Measurements from ENCODE around the gene ACTL7A. TPM values are rescaled to one million over a fixed set of nuclear protein-coding genes. Genes with fewer than 3 reads are reported as not detected.

Gene ACTL7A
- total RNA-seq, 1 donor from 2014 or later, result not detected

DNA sequence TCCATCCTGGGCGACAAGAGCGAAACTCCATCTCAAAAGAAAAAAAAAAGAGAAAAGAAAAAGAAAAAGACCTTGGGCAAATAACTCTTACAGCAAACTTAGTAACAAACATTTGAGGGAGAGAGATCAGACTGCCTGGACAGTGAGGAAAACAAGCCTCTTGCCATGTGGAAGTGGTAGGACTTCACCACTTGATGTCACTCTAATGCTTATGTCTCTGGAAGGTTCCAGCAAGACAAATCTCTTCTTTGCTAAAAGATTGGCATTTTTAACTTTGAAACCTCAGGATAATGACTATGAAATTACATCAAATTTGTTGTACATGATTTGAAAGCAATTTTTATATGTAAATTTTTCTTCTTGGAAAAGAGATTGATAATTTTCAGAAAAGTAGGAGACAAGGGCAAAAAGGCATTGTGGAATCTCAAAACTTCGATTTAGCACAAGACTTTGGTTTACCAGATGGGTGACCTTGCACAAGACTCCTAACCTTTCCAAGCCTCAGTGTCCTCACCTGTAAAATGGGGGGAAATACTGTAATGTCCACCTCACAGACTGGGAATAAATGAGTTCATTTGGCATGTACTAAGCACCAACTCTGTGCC lies 11.7 kb upstream of the ACTL7A start:
- no peak for DNase-seq

DNA sequence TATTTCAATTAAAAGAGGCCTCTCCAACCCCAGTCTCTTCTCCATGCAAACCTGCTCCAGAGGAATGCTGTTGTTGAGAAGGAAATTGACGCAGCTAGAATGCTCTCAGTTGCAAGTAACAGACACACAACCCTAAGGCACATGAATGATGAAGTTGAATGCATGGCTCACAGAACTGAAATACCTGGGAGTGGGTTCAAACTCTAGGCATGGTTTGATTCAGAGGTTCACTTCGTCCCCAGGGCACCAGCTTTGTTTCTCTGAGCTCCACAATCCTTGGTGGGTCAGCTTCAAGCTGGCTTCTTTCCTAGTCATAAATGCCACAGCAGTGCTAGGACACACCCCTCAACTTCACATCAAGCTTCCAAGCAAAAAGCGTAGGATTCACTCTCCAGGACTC lies 10.9 kb upstream of the ACTL7A start:
- no peak for DNase-seq

DNA sequence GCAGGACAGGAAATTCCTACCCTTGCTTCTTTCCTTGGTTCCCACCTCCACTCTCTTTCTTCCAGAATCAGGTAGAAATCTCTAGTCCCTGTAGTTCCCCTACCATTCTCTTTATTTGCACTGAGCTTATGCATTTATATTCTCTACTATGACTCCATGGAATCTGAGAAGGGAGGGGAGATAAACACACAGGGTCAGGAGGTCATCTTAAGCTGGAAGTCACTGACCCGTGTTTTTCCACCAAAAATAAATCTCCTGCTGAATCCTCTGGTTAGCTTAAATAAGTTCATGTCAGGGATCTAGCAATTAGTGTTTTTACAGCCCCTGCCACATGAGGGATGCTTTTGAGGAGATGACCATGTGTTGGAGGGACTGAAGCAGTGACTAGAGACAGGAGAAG lies 10.0 kb upstream of the ACTL7A start:
- no peak for DNase-seq

DNA sequence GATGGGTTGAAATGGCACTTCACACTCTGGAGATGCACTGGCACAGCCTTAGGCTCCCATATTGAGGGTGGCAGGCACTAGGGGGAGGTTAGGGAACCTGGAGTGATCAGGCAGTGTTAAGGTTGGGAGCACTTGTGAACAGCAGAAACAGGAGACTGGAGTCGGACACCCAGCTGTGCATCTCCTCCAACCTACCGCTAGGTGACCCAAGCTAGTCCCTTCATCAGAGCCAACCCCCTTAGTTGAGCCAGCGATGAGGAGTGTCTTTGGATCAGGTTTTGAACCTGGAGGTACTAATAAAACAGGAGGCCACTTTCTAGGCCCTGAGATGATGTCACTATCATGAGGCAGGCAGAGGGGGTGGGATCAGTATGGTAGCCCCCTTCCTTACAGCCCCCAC lies 8.0 kb upstream of the ACTL7A start:
- no peak for DNase-seq

DNA sequence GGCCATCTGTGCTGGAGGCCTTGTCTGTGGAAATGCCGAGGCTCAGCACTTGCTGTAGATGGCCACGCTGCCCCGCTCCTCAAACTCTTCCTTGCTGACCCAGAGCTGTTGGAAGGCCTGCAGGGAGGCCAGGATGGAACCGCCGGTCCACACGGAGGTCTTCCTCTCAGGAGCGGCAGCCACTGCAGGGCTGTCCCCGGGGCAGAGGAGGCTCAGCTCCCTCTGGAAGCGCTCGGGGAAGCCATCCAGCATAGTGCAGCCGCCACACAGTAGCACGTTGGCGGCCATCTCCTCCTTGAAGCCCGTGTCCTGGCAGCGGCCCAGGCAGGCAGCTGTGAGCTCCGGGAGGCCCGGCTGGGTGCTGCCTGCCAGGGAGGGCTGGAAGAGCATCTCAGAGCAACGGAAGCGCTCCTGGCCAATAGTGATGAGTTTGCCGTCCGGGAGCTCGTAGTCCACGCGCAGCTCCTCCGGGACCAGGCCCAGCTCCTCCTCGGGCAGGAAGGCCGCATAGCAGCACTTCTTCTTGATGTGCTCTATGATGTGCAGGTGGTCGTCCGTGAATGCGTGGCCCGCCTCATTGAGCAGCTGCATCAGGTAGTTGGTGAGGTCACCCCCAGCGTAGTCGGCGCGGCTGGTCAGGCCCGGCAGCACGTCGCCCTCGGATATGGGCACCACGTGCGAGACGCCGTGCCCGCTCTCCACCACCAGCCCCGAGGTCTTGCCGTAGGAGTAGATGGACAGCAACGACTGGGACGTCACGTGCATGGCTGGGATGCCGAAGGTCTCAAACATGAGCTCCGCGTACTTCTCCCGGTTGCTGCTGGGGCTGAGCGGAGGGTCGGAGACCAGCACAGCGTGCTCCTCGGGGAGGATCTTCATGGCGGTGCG lies 7.2 kb upstream of the ACTL7A start:
- no peak for DNase-seq

DNA sequence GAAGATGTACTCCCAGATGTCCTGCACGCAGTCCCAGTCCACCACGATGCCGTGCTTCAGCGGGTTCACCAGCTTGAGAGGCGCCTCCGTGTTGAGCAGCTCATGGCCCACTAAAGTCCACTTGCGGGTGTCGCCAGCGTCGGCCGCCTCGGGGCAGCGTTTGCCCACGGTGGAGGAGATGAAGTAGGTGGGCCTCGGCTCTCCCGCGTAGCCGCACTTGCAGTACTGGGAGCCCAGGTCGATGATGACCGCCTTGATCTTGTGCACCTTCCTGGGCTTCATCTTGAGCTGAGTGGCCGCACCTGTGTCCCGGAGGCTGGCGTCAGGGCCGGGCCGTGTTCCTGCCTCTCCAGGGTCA lies 6.6 kb upstream of the ACTL7A start:
- DNase-seq, result no peak

DNA sequence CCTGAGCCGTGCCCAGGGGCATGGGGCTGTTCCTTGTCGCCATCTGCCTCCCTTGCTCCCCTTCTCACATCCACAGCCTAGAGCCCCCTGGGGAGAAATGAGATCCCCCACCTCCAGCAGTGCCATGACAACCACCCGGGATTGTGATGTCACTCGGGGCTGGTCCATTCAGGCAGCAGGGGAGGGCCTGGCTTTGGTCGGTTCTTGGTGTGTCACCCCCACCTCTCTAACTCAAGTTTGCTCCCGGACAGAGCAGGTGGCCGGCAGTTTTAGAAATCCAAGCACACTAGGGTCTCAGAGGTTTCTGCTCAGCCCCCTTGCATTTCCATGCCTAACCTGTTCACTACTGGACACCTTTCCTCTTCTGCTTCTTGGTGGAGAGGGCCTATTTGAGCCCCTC lies 6.2 kb upstream of the ACTL7A start, which contains the start of gene ACTL7B:
Gene ACTL7B (minus strand): TSS at position 99 of the 400 bp plus-strand sequence. CDS start 56 bp downstream, at position 43.
- no peak for DNase-seq

DNA sequence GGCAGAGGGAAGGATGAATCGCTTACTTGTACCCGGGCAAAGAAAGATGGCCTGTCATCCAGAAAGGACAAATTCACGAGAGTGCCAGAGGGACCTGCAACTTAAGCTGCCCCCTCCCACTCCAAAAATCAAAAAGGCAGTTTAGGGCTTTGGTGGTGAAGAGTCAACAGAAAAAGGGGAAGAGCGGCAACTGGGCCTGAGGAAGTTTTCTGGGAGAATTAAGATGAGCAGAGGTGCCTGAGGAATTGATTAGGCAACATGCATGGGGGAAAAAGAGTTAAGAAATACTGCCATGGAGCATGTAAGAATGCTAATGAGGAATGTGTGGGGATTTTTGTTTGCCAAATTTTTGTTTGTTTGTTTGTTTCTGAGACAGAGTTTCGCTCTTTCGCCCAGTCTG lies 4.5 kb upstream of the ACTL7A start:
- no peak for DNase-seq

DNA sequence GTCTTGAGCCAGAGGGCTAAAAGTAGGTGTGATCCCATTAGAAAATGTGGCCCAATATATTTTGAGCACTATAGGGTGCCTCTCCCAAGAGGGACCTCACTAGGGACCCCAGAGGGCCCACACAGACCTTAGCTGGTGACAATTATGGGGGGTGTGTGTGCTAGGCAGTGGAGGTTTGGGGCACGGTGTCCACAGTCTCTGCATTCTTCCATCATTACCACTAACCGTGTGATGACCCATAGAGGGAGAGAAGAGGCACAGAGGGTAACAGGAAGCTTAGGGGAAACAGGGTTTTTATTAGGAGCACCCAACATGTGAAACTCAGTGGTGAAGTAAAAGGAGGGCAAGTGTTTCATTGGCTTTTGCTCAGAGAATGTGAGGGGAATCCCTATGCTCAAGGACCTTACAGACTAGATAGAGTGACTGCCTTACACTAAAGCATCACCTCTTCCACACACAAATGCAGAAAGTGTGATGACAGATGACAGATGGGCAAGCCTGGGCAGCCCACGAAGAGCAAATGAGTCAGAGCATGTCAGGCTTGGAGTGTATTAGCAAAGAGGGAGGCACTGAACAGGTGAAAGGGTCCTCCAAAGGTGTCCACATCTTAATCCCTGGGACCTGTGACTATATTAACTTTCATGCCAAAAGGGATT lies 2.5 kb upstream of the ACTL7A start:
- DNase-seq, result no peak

DNA sequence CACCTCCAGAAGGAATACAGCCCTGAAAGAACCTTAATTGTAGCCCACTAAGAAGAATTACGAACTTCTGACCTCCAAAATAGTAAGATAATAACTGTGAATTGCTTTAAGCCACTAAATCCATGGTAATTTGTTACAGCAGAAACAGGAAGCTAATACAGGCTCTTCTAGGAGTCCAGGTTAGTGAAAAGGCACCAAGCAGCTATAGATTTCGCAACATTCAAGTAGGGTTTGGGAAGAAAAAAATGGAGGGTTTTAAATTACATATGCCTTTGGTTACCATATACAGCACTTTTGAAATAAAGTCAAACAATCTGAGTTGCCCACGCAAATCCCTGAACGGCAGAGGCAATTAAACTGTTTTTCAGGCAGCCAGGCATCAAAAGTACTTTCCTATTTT lies 1.7 kb upstream of the ACTL7A start:
- no peak for DNase-seq

DNA sequence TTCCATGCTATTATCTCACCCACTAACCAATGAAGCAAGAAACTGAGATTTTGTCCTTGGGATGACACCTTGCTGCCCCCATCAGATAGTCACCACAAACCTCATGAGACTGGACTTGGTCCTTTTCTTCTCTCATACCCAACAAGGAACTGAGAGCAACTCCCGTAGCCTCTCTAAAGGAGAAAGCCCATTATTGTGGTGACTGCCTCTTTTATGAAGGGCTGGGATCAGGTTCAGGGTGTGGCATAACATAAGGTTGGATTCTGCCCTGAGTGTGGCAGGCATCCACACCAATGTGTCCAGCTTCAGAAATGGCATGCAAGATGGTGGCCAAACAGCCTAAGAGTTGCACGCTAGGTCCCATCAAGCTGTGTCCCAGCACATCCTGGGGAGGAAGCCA lies 1.3 kb upstream of the ACTL7A start:
- no peak for DNase-seq

DNA sequence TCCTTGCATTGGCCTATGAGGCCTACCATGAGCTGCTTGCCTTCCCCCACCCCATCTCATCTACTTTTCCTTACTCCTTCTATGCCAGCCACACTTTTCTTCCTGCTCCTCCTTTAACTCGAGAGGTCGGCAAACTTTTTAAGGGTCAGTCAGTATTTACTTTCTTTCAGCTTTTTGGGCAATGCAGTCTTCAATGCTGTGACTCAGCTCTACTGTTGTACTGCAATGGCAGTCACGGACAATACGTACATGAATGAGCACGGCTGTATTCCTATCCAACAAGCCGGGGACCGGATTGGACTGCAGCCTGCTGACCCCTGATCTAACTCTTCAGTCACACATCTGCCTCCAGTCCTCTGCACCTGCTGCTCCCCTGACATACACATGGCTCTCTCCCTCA lies 602 bp upstream of the ACTL7A start:
- DNase-seq, result no peak

DNA sequence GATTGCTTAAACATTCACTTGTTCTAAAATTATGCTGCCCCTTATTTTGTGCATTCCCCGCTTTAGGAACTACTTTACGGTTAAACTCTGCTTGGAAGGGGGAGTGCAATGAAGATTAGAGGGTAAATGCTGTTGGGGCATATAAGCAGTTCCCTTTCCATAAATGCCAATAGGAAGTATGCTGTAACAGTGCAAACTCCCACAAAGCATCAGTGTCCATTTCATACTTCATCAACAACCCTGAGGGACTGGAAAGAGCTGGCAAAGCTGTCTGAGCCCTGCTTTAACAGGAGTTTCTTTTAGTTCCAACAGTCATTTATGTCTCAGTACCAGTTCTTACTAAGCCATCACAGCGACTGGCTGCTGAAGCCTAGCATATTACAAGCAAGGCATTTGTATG lies 1.8 kb downstream of the ACTL7A start:
- no peak for DNase-seq

DNA sequence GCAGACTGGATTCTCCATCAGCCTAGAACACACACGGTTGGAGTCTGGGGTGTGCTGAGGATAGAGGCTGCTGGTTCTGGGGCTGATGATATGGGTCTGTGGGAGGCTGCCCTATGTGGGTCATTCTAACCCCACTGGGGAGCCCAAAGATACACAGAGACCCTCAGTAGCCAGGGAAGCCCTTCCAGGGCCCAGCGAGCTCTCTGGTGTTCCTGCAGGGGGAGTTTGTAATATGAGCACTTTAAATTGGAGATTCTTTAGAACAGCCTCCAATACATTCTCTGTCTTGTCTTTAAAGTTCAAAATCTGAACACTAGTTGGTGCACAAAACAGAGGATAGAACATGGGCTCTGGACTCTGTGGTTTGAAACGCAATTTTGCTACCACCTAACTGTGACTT lies 2.4 kb downstream of the ACTL7A start:
- DNase-seq, result no peak

DNA sequence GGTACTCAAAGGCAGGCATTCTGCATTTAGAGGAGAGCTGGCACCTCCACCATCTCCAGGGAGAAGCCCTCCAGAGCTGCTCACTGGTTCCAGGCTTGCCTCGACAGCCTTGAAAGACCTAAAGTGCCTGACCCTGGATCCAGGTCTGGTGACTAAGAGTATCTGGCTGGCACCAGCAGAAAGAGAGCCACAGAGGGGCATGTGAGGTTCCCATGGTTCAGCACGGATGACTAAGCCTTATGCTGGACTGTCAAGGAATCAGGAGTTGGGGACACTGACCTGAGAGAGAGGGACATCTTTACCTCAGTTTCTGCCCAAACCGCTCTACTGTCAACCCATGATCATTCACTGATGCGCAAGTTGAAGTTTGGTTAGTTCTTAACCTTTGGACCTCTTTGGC lies 3.0 kb downstream of the ACTL7A start:
- no peak for DNase-seq

DNA sequence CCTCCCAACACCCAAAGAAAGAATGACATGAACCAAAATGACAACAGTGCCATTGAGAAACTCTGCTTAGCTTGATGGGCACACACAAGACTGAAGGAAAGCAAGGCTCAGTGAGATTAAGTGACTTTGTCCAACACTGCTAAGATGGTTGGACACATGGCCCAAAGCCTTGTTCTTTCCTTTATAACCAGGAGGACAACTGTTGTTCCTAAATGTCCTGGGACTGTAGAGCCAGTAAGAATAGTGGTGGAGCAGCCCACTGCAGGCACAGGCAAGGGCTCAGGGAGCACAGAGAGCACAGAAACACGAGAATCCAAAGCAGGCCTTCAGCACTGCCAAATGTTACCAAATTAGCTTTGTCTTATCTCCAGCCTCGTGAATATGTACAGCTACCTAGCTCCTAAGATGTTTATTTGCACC lies 3.9 kb downstream of the ACTL7A start:
- no peak for DNase-seq

DNA sequence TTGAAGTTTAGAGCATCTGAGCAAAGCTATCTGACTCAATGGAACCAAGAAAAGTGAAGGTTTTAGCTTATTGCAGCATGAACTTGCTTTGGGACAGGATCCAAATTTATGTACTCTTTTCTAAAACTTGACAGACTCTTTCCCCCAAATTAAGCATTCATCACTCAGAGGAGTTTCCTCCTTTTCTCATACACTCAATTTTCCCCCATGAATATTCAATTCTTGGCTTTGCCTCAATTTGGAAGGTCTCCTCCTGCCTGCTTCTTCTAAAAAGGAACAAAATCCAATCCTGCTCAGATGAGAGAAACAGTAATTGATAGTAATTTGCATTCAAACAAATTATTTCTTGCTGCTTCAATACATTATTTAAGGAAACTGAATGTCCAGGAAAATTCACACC lies 5.0 kb downstream of the ACTL7A start:
- no peak for DNase-seq

DNA sequence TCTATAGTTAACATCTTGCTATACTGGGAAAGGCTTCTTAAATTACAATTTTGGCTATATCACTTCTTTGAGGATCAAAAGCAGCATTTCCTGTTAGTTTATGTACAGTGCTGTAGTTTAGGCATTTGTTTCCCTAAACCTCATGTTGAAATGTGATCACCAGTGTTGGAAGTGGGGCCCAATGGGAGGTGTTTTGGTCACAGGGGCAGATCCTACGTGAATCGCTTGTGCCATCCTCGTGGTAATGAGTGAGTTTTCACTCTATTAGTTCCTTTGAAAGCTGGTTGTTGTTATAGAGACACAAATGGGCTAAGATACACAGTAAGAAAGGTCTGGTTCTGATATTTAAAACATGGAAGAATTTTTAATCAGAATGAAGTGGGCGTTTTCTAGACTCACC lies 5.8 kb downstream of the ACTL7A start:
- DNase-seq, result no peak

DNA sequence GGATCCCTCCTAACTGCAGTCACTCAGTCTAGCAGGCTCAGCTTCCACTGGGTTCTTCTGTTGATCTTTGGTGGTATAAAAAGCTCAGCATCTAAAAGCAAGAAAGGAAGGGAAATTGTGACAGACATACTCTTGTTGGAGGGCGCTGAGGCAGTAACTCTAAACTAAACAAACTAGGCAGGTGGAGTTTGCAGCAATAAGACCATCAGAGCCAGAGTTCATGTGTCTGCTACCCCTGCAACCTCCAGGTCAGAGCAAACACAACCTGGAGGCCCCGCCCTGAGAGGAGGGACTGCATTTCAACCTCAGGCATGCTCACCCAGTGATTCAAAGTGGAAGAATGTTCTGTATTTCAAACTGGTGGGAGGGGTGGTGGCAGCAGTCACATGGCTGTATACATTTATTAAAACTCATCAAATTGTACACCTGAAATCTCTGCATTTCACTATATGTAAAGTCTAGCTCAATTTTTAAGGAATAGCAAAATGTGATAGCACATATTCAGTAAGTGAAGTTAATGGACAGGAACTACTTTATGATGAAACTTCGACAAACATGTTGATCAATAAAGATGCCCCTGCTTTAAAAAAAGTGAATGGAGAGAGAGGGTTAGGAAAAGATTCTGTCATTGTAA lies 7.1 kb downstream of the ACTL7A start:
- DNase-seq, result no peak

DNA sequence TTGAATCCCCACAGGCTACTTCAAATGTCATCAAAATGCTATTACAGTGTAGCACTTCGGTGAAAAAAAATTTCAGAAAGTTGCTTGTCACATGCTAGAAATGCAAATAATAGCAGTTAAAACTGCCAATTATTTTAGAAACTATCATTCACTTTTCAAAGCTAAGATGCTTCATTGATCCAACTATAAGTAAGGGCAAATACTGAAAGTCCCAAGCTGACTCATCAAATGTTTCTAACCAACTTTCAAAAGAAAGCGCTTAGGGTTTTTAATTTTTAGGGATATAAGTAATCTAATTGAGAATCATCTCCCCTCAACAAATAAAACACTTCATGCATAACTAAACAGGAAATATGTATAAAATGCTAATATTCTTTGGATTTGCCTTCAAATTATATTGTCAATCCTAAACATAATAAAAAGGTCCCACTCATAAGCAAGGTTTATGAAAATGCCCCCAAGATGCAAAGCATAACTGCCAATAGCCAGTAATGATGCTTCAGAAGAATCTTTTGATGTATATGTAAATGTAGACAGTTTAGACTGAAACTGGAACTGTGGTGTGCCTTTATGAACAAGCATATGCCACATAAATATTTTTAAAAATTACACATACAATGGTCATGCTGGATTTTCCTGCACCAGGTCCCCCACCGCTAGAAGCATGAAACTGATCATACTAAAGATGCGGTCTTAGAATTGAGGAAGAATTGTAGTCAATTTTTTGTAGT lies 12.2 kb downstream of the ACTL7A start:
- DNase-seq, result no peak

DNA sequence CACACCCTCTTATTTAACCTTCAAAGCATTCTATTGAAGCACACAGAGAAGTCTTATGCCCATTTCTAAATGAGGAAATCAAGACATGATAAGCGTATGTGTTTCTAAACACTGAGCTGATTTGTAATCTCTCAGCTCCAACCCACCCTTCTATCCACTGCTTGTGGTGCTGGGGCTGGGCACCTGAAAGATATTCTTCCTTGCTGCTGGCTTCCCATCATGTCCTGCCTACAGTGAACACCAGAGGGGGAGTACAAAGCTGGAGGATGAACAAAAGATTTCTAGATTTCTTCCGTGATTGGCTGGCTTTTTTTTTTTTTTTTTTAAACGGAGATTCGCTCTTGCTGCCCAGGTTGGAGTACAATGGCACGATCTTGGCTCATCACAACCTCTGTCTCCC lies 14.4 kb downstream of the ACTL7A start:
- no peak for DNase-seq

DNA sequence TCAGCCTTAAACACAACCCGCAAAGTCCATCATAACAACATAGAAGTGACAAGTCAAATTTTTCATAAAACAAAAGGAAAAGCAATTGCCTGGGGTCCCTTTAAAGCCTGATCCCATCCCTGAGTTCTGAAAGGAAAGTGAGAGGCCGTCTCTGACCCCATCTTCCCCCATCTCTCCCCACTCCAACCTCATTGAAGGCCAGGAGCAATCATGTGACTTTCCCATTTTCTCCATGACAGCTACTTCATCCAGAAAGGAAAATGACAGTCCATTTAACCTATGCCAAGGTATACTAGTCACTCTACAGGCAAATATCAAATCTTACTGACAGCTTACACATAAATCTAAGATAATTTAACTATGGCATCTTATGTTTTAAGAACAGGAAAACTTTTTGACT lies 15.5 kb downstream of the ACTL7A start:
- DNase-seq, result no peak

Measured in occipital lobe (tissue), 2 donors.